SK-N-MC (cell line): ENCODE results near the gene SCNN1B.

ENCODE experiments used
- DNase-seq: peaks from one replicate; pipeline ENCODE4 v3.0.0-alpha.2; 2011; ENCODE audit warnings: low read depth, low spot score
- H3K27ac ChIP-seq: fragments of 200-600 bp; sonication (generic); 2 replicates; pipeline ENCODE4 v1.5.1; 2016; ENCODE audit warnings: mixed run types
- H3K36me3 ChIP-seq: fragments of 200-600 bp; sonication (generic); 2 replicates; pipeline ENCODE4 v1.6.1; 2017; ENCODE audit warnings: antibody characterized with exemption, low read length, mixed read lengths; ENCODE audit not compliant: insufficient read depth
- H3K4me3 ChIP-seq: fragments of 200-600 bp; sonication (generic); 2 replicates; pipeline ENCODE4 v1.5.1; 2016
- H3K9ac ChIP-seq: fragments of 200-600 bp; sonication (generic); 2 replicates; pipeline ENCODE4 v1.8.0; 2017; ENCODE audit warnings: mixed run types, mixed read lengths; ENCODE audit not compliant: insufficient read length
- H3K9me3 ChIP-seq: fragments of 200-600 bp; sonication (generic); 2 replicates; pipeline ENCODE4 v1.6.1; 2017; ENCODE audit warnings: low read depth, mild to moderate bottlenecking, antibody characterized with exemption, low read length, moderate library complexity, mixed read lengths
- EZH2 ChIP-seq: fragments of 200-600 bp; sonication (generic); IDR thresholded peaks from one replicate; pipeline ENCODE4 v1.6.1; 2017; ENCODE audit warnings: antibody characterized with exemption
- FOXP2 ChIP-seq: optimal IDR thresholded peaks from 2 replicates; pipeline ENCODE3; 2011; ENCODE audit warnings: mild to moderate bottlenecking, moderate library complexity; ENCODE audit not compliant: insufficient read depth; ENCODE audit errors: extremely low read length, control extremely low read depth
- POLR2AphosphoS5 ChIP-seq: IDR thresholded peaks from 2 replicates; pipeline ENCODE4 v1.6.1; 2012; ENCODE audit warnings: mild to moderate bottlenecking, low read depth, low read length, borderline replicate concordance

SCNN1B gene

DNA sequence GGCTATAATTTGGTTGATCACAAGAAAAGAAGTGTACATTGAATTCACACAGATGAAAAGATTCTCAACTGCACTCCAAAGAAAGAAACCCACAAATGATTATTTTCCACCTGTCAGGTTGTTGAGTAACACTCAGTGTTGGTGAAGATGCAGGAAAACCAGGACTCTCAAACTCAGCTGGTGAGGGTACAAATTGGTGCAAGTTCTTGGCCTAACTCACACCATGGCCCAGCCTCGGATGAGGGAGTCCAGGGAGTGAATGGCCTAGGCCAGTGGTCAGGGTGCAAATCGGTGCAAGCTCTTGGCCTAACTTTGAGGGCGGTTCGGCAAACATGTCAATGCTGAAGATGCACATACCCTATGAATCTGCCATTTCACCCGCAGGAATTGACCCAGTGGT is 8.6 kb downstream of the SCNN1B start:
- Histone ChIP-seq H3K9me3 (no peaks in the 10 kb centered on the region), H3K36me3 (no peaks in the 10 kb centered on the region), H3K4me3 (no peak overlapping the region), H3K9ac (no peak overlapping the region), H3K27ac (no peak overlapping the region)
- DNase-seq = no peak
- no peak for TF ChIP-seq POLR2AphosphoS5

DNA sequence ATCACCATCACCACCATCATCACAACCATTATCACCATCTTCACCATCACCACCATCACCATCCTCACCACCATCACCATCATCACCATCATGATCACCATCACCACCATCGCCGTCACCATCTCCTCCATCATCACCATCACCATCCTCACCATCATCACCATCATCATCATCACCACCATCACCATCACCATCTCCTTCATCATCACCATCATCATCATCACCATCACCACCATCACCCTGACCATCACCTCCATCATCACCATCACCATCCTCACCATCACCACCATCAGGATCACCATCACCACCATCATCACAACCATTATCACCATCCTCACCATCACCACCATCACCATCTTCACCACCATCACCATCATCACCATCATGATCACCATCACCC is 14.1 kb downstream of the SCNN1B start:
- DNase-seq = no peak
- Histone ChIP-seq H3K9me3 (no peaks in the 10 kb centered on the region), H3K9ac (no peak overlapping the region), H3K4me3 (no peak overlapping the region), H3K27ac (no peak overlapping the region), H3K36me3 (no peaks in the 10 kb centered on the region)
- TF ChIP-seq POLR2AphosphoS5 = no peak
- no peak for TF ChIP-seq FOXP2
- no peak for TF ChIP-seq EZH2

DNA sequence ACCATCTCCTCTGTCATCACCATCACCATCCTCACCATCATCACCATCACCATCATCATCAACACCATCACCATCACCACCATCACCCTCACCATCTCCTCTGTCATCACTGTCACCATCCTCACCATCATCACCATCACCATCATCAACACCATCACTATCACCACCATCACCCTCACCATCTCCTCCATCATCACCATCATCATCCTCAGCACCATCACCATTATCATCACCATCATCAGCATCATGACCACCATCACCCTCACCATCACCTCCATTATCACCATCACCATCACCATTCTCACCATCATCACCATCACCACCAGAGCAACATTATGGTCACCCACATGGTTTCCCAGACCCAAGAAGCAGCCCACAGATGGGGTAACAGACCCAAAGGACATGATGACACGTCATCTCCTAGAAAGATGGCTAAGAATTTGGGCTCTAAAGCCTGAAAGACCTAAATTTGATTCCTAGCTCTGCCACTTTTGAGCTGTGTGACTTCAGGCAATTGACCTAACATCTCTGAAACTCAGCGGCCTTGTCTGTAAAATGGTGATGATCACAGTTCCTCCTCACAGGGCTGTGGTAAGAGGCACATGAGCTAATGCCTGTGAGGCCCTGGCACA is 14.6 kb downstream of the SCNN1B start:
- no peak overlapping the region for H3K27ac ChIP-seq
- no peak for TF ChIP-seq EZH2
- no peak for TF ChIP-seq POLR2AphosphoS5
- TF ChIP-seq FOXP2 = no peak
- no peaks in the 10 kb centered on the region for H3K9me3 ChIP-seq
- no peak overlapping the region for H3K4me3 ChIP-seq
- H3K36me3 ChIP-seq = no peaks in the 10 kb centered on the region
- H3K9ac ChIP-seq = no peak overlapping the region
- no peak for DNase-seq

- Histone ChIP-seq H3K4me3 (no peak overlapping the region), H3K9me3 (no peaks in the 10 kb centered on the region)
- TF ChIP-seq EZH2 (no peak), POLR2AphosphoS5 (no peak), FOXP2 (no peak)
Measured at GRCh38 chr16:23317266-23317661, 15.2 kb downstream of the SCNN1B start.

DNA sequence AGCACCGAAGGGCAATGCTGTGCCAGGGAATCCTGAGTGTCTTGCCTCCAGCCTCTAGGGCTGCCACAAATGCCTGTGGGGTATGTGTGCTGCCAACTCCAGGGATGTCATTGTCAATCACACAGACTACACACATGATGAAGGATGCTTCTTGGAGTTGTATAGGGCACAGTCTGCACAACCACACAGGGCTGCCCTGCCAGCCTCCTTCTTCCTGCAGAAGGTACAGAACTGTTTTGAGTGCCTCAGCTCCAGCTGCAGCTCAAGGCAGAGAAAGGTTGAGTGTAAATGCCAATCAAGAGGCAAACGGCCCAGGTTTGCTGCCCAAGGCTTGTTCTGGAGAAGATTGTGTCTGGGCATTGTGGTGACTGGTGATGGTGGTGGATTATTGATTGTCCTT is 15.6 kb downstream of the SCNN1B start:
- Histone ChIP-seq H3K9me3 (no peaks in the 10 kb centered on the region), H3K4me3 (no peak overlapping the region), H3K27ac (no peak overlapping the region), H3K36me3 (no peaks in the 10 kb centered on the region), H3K9ac (no peak overlapping the region)
- DNase-seq = no peak
- no peak for TF ChIP-seq EZH2

More at GRCh38 chr16:23317266-23317661, 15.2 kb downstream of the SCNN1B start:
- H3K27ac ChIP-seq = no peak overlapping the region
- DNase-seq = no peak
- no peaks in the 10 kb centered on the region for H3K36me3 ChIP-seq
- H3K9ac ChIP-seq = no peak overlapping the region

GRCh38 chr16:23318639-23319038 is 16.5 kb downstream of the SCNN1B start:
- Histone ChIP-seq H3K9me3 (no peaks in the 10 kb centered on the region), H3K27ac (no peak overlapping the region), H3K4me3 (no peak overlapping the region), H3K36me3 (no peaks in the 10 kb centered on the region), H3K9ac (no peak overlapping the region)
- no peak for DNase-seq
- no peak for TF ChIP-seq EZH2
- TF ChIP-seq FOXP2 = no peak
- no peak for TF ChIP-seq POLR2AphosphoS5

DNA sequence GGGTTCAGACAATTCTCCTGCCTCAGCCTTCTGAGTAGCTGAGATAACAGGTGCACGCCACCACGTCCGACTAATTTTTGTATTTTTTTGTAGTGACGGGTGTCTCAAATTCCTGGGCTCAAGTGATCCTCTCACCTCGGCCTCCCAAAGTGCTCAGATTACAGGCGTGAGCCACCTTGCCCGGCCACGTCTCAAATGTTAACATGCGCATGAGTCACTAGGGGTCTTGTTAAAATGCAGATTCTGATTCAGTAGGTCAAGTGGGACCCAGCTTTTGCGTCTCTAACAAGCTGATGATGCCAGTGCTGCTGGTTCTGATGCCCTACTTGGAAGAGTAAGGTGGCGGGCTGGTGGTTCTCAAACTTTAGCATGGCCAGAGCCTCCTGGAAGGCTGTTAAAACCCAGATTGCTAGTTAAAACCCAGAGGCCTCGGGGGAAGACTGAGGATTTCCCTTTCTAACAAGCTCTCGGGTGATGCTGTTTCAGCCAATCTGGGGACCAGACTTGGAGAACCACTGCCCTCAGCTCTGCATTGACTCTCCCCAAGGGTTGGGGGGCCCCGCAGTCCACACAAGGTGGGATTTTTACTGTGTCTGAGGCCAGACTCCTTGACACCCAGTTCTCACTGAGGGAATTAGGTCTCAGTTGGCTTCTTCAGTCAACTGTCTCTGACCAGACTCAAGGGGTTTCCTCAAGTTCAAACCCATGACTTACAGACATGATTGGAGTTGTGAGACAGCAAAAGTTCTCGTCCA is 17.9 kb downstream of the SCNN1B start:
- Histone ChIP-seq H3K36me3 (no peaks in the 10 kb centered on the region), H3K9ac (no peak overlapping the region), H3K27ac (no peak overlapping the region), H3K9me3 (no peaks in the 10 kb centered on the region), H3K4me3 (no peak overlapping the region)
- DNase-seq = no peak
- no peak for TF ChIP-seq POLR2AphosphoS5
- TF ChIP-seq FOXP2 = no peak
- TF ChIP-seq EZH2 = no peak

GRCh38 chr16:23320693-23321092 is 18.6 kb downstream of the SCNN1B start:
- no peaks in the 10 kb centered on the region for H3K9me3 ChIP-seq
- no peak for TF ChIP-seq POLR2AphosphoS5
- no peak overlapping the region for H3K27ac ChIP-seq
- no peak for DNase-seq
- H3K36me3 ChIP-seq = no peaks in the 10 kb centered on the region
- H3K9ac ChIP-seq = no peak overlapping the region
- H3K4me3 ChIP-seq = no peak overlapping the region
